HG02981 (cell line): ENCODE results near the gene CALM1.

ENCODE experiments used
- ATAC-seq: cut with Tn5 transposase; IDR thresholded peaks from one replicate; pipeline ENCODE4 v1.9.1; 2021; ENCODE audit warnings: mild to moderate bottlenecking, moderate library complexity; ENCODE audit not compliant: unreplicated experiment

CALM1 gene

GRCh38 chr14:90396341-90397339 lies at the start of gene CALM1:
Gene CALM1 (plus strand): TSS chr14:90397029. CDS start chr14:90397231, 202 bp downstream.
- ATAC-seq = peak; percentile 57

GRCh38 chr14:90348270-90348669 lies 48.6 kb upstream of the CALM1 start:
- no peak for ATAC-seq

- ATAC-seq = no peak
Observed at GRCh38 chr14:90349739-90350138, 47.1 kb upstream of the CALM1 start.

DNA sequence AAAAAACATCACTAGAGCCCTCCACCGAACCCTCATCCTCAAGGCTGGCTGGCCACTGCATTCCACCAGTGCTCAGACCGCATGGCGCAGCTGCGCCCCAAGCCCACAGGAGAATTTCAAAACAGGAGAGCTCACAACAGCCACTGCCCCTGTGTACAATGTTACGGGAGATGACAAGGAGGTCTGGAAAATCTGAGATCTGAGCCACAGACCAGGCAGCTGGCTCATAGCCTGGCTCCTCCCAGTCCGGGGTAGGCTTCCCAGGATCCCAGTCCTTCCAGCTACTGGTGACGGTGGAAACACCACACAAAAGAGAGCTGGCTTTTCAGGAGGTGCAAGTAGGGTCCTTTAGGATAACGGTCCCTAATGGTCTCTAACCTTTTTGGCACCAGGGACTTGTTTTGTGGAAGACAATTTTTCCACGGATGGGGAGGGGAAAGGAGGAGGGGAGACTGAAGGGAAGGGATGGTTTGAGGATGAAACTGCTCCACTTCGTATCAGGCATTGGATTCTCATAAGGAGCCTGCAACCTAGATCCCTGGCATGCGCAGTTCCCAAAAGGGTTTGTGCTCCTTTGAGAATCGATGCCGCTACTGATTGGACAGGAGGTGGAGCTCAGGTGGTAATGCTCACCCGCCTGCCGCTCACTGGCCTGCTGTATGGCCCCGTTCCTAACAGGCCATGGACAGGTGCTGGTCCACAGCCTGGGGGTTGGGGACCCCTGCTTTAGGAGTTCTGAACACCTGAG lies 42.1 kb upstream of the CALM1 start:
- no peak for ATAC-seq

DNA sequence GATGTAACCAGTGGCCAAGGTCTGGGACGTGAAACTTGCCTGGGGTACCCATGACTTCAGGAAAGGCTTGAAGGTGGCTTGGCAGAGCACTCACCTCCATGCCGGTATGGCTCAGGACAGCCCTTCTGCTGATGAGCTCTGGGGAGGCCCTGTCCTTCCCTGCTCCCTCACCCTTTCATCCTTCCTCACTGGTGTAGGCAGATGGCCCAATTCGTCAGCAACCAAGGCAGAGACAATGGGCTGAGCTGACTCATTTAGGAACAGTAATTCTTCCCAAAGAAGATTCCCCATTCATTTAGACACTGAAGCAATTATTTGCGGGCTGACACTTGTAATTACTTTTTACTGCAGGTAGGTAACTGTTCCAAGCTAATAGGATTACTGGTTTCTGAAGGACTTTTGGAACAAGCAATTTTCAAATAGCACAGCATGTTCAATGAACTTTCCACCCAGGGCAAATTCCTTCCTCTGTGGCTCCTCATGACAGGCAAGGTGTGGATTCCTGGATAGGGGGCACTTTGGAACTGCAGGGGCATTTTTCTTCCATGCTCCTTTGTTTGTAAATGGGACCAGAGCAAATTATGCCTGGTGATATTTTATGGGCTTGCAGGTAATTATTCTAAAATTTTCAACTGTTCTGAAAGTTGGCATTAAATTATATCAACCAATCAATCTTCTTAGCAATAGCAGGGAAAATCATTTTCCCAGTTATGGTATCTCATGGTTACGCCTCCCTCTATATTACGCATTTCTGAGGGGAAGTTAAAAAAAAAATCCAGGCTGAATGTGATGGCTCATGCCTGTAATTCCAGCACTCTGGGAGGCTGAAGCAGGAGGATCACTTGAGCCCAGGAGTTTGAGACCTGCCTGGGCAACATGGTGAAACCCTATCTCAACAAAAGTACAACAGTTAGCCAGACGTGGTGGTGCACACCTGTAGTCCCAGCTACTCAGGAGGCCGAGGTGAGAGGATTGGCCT lies 41.0 kb upstream of the CALM1 start:
- no peak for ATAC-seq

GRCh38 chr14:90356925-90357324 lies 39.9 kb upstream of the CALM1 start:
- no peak for ATAC-seq

- ATAC-seq = no peak
Observed at GRCh38 chr14:90358359-90358758, 38.5 kb upstream of the CALM1 start.

GRCh38 chr14:90361865-90362557 lies 34.8 kb upstream of the CALM1 start:
- no peak for ATAC-seq

GRCh38 chr14:90362558-90362896 lies 34.3 kb upstream of the CALM1 start:
- no peak for ATAC-seq

DNA sequence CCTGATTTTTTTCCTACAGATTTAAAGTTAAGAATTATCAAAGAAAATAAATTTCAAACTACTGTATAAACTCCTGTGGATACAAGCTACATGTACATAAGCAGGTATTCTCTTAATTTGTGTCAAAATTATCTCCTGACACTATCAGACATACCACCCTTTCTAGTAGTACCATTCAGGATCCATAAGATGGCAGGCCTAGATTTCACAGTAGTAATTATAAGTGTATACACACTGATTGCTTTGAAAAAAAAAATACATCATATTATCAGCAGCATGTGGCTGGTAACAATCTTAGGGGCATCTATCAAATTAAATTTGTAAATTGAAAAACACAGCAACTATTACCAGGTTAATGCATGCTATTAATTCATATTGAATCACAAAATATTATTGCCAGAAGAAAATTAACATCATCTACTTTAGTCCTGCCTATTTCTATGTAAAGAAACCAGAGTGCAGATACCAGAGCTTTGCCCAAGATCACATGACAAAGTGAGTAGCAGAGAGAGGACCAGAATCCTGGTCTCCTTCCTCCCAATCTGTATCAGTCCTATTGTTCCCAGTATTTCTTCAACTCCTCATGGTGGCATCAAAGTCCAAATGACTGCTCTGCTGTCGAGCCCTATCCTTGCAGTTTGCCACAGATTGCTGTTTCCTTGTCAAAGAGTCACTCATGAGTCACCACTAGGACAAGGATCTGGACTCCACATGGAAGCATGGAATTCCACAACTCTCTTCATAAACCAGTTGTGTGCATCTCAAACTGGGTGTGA lies 27.7 kb upstream of the CALM1 start:
- ATAC-seq = no peak

DNA sequence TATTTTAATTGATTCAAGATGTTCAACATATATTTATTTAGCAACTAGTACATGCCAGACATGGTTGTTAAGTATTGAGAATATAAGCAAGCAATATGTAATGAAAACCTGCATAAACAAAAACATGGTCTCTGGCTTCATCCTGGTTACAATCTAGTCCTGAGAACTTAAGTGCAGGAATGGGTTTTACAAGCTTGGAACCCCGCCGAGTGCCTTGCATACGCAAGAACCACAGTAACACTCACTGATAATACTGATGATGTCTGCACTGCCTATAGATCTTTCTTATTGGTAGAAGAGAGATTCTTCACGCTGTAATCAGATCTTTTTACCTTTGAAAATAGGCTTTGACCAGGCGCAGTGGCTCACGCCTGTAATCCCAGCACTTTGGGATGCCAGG lies 22.9 kb upstream of the CALM1 start:
- ATAC-seq = no peak

GRCh38 chr14:90374813-90375212 lies 22.0 kb upstream of the CALM1 start:
- ATAC-seq = no peak

DNA sequence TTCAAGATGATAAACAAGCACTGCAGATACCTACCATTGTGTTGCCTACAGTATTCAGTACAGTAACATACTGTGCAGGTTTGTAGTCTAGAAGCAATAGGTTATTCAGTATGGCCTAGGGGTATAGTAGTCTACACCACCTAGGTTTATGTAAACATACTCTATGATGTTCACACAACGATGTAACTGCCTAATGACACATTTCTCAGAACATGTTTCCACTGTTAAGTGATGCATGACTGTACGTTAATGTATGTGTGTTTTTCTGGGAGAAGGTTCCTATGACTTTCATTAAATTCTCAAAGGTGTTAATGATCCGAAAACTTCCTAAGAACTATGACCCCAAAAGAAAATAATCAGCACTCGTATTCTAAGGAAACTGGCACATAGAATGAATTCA lies 20.9 kb upstream of the CALM1 start:
- ATAC-seq = no peak

DNA sequence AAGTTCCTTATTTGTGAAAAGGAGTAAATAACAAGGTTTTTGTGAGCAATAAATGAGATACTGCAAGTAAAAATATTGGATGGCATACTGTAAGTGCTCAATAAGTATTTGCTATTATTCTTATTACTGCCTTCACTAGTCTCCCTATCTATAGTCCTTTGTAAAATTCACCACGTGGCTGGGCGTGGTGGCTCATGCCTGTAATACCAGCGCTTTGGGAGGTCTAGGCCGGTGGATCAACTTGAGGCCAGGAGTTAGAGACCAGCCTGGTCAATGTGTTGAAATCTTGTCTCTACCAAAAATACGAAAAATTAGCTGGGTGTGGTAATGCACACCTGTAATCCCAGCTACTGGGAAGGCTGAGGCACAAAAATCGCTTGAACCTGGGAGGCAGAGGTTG lies 18.6 kb upstream of the CALM1 start:
- no peak for ATAC-seq

- ATAC-seq = no peak
Observed at GRCh38 chr14:90379106-90379505, 17.7 kb upstream of the CALM1 start.

DNA sequence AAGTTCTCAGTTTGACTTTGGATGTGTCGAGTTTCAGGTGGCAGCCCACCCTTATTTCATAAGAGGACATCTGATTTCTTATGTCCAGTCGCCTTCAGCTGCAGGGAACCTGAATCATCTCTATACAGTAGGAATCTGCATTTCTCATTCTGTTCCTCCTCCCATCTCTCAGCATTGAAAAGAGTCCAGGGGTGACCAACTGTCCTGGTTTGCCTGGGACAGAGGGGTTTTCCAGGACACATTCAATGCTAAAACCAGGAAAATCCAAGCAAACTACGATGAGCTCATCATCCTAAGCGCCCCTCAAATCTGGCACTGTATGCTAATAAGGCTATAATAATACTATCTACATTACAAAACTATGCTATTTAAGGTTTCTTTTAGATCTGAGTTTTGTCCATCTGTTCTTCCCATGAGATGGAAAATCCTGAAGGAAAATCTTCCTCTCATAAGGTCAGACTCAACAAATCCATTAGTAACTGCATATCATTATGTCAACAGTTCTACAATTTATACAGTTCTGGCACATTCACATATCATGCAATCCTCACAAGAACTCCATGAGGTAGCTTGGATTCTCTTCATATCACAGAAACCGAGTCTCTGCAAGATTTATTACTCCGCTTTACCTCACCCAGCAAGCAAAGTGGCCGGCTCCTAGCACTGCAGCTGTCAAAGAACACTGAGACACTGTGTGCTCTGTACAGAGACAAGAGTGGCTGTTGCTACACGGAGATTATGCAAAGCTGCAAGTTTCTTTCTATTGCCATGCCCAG lies 15.6 kb upstream of the CALM1 start:
- ATAC-seq = no peak

DNA sequence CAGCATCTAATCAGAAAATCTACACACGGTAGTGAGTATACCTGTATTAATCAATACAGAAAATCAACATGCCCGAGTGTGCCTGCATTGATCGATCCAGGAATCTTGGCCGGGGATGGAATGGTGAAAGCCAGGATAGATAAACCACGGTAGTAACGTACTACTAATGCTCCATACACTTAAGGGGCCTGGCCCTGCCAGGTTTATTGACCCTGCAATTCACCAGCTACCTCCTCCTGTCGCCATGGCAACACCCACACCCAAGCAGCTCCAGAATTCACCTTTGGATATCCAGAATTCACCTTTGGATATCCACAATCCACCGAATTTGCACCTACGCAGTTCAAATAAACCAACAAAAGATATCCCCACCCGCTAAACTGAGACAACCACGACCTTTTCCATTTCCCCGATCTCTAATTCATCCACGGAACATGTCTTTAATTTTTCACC lies 14.8 kb upstream of the CALM1 start:
- no peak for ATAC-seq

DNA sequence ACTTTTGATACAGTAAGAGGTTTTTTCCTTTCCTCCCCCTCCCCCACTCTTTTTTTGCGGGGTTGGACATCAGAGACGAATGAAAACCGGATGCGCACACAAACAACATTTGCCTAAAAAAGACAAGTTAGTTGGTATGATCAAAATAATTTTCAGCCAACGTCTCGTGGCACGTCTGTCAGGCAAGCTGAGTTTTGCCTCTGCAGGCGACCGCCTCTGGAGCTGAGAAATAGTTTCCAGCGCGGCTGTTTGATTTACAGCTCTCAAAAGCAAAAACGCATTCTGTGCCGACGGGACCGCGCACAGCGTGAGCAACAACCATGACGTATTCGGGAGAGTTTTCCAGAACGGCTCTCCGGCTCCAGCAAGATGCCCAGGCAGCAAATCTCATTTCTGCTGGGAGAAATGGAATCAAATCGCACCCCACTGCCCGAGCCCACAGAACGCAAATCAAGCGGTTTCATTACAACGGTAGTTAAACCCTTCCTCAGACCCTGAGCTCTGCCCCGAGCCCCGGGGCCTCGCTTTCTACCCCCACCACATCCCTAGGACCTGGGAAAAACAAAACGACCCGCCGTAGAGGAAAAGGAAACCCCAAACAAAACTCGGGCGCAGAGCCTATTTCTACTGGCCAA lies 14.2 kb upstream of the CALM1 start:
- peak; percentile 14 for ATAC-seq
